Breast epithelium (tissue), 3 donors: ENCODE results near the gene CD300E.

Experiments used
- CTCF ChIP-seq, 3 donors: fragments of 450-650 bp; IDR thresholded peaks; one replicate each; pipeline ENCODE4 v1.5.1; 2016 to 2017; ENCODE audit warnings: antibody characterized with exemption in 3 of 3, mild to moderate bottlenecking in 3 of 3, moderate library complexity in 3 of 3
- POLR2A ChIP-seq: fragments of 450-650 bp; IDR thresholded peaks from one replicate; pipeline ENCODE4 v1.6.1; 2016; ENCODE audit warnings: antibody characterized with exemption, mild to moderate bottlenecking, moderate library complexity
- POLR2AphosphoS5 ChIP-seq, 3 donors: sonication (generic); formaldehyde crosslinking; IDR thresholded peaks; one replicate each; pipeline ENCODE4 v1.6.1; 2017; ENCODE audit warnings: antibody characterized with exemption in 3 of 3

GRCh38 chr17:74632617-74633016, 9.1 kb upstream of the CD300E start:
- TF ChIP-seq CTCF (IDR thresholded peaks at IDR 0.05) (no peak), POLR2AphosphoS5 (IDR thresholded peaks at IDR 0.05) (no peak), POLR2A (no peak)
